Stimulated activated effector memory CD8-positive, alpha-beta T cell treated with anti-CD3 and anti-CD28 coated beads, Interleukin-12 subunit alpha, Interleukin-12 subunit beta, amount 100 ng/mL, for 72 hours (primary cell): ENCODE measurements around the gene RAB8B.
"Not testable (repeated sequence)": the region's sequence is repeated elsewhere in the genome, so short reads cannot be mapped to it uniquely, and the experiment has no call there.

Experiments used
- ATAC-seq: fragments of 150-1000 bp; cut with Tn5 transposase; 2 replicates; pipeline ENCODE4 v1.10.0; 2021
- DNase-seq, 2 donors: peaks; one replicate each; pipeline ENCODE4 v3.0.0; 2021 to 2022; ENCODE audit warnings: low spot score in 2 of 2
- H3K27ac Mint-ChIP-seq: one replicate; pipeline ENCODE4 v1.8.0; 2022; ENCODE audit warnings: mild to moderate bottlenecking, mixed read lengths
- H3K36me3 Mint-ChIP-seq: one replicate; pipeline ENCODE4 v1.8.0; 2022; ENCODE audit warnings: mild to moderate bottlenecking, mixed read lengths
- H3K4me1 Mint-ChIP-seq: one replicate; pipeline ENCODE4 v1.8.0; 2022; ENCODE audit warnings: mixed read lengths
- H3K4me3 Mint-ChIP-seq: one replicate; pipeline ENCODE4 v1.8.0; 2022; ENCODE audit warnings: mild to moderate bottlenecking, mixed read lengths
- H3K9me3 Mint-ChIP-seq: one replicate; pipeline ENCODE4 v1.8.0; 2022; ENCODE audit warnings: mixed read lengths

Gene RAB8B

DNA sequence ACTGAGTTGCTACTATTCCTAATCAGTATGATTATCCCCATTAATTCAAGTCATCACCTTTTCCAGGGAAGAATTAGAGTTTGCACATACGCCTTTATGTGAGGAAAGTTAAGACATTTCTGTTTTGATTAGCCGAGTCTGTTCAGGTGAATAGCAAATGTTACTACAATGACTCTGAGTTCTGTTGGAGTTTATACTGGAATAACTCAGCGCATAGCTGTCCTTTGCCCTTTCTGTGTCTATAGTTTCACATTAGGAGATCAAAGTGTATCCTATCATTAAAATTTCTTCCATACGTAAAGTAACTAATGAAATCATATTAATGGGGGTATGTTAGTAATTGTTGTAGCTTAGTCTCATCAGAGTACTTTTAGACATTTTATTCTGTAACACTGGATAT is 4.9 kb downstream of the RAB8B start:
- Mint-ChIP-seq H3K4me1 (peaks cover 66% of the 10 kb centered on the region), H3K36me3 (peaks cover 70% of the 10 kb centered on the region), H3K27ac (peak overlapping the region; percentile 90), H3K4me3 (peak overlapping the region; percentile 89), H3K9me3 (no peaks in the 10 kb centered on the region)
- no peak for ATAC-seq
- DNase-seq, result no peak

DNA sequence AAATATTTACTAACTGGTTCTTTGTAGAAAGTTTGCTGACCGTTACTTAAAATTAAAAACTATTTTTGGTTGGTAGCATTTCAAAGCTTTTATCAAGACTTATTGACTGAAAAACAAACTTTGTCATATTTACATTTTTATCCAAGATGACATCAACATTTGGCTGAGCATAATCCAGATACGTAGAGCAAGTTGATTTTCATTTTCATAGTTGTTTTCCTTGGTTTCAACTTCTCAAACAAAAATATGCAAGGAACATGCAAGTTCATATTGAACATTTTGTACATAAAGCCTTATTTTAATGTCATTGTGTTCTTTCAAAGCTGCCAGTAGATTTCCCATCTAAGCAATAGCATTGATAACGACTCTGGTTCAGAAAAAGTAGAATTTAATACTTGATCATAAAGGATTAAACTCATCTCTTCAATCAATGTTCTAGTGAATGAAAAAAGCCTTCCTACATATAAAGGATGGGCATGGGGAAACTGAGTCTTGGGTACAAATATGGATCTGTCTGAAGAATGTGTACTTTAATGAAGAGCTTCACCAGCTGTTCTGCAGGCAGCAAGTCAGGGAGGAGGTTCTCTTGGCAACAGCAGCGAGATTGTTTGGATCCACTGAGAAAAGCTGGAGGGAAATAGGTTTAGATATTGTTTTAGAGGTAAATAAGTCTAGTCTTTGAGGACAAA is 5.6 kb downstream of the RAB8B start:
- peak overlapping the region; percentile 89 for H3K4me3 Mint-ChIP-seq
- peaks cover 69% of the 10 kb centered on the region for H3K4me1 Mint-ChIP-seq

DNA sequence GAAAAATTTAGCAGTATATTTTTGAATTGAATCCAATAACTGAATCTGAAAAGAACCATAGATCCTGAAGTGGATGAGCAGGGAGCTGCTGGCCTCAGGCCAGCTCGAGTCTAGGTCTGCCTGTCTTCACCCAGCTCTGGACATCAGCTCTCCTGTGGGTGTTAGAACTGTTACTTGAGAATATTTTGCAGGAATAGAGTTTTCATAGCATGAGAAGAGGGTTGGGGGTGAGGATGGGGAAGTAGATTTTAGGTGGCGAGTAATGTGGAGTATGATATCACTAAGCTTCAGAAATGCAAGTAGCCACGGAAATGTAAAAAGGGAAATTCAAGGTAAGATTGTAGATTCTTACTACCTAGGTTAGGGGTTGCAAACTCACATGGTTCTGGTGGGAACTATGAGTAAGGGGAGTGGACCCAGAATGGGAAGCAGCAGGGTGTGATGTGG is 6.2 kb downstream of the RAB8B start:
- DNase-seq (no peak), ATAC-seq (no peak)
- peak overlapping the region; percentile 89 for H3K4me3 Mint-ChIP-seq
- peak overlapping the region; percentile 62 for H3K27ac Mint-ChIP-seq
- H3K9me3 Mint-ChIP-seq, result no peaks in the 10 kb centered on the region
- H3K36me3 Mint-ChIP-seq, result peaks cover 75% of the 10 kb centered on the region
- peaks cover 75% of the 10 kb centered on the region for H3K4me1 Mint-ChIP-seq

More for the DNA sequence above, 5.6 kb downstream of the RAB8B start:
- no peak for ATAC-seq
- peak overlapping the region; percentile 62 for H3K27ac Mint-ChIP-seq
- H3K9me3 Mint-ChIP-seq, result no peaks in the 10 kb centered on the region
- peaks cover 75% of the 10 kb centered on the region for H3K36me3 Mint-ChIP-seq
- no peak for DNase-seq

DNA sequence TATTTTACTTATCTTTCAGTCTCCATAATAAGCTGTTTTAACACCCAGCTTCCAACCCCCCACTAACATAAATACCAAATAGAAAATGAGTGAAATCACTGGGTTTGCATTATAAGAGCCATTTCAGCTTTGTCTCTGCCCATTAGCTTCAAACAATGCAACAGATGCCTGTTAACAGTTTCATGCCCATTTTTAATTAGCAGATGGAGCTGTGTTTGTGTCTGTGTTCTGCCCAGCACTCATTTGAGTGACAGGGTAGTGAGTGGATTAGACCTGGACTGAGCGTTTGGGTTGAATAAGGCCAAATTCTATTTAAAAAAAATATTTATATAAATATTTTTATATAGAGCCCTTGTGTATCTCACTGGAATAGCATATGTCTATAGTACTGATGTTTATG is 7.4 kb downstream of the RAB8B start:
- DNase-seq (no peak), ATAC-seq (no peak)
- H3K4me3 Mint-ChIP-seq, result no peak overlapping the region
- H3K36me3 Mint-ChIP-seq, result peaks cover 73% of the 10 kb centered on the region
- H3K9me3 Mint-ChIP-seq, result no peaks in the 10 kb centered on the region
- no peak overlapping the region for H3K27ac Mint-ChIP-seq
- peaks cover 78% of the 10 kb centered on the region for H3K4me1 Mint-ChIP-seq

DNA sequence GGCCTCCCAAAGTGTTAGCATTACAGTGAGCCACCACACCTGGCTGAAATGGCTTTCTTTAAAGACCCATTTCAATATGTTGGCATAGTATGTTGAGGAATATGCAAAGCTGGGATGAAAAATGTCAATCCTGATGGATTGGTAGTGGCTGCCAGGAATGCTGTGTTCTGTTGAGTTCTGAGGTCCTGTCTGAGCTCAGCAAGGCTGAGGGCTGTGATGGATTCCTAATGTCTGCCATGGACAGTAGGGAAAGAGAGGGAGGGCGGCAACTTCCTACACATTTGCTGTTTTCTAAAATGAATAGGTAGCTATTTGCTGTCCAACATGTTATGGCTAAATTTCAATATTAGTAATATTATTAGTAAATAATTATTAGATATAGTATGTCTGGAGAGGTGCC is 8.2 kb downstream of the RAB8B start:
- Mint-ChIP-seq H3K4me3 (no peak overlapping the region), H3K9me3 (no peaks in the 10 kb centered on the region), H3K27ac (no peak overlapping the region), H3K36me3 (peaks cover 73% of the 10 kb centered on the region), H3K4me1 (peaks cover 79% of the 10 kb centered on the region)
- ATAC-seq, result no peak
- no peak for DNase-seq

DNA sequence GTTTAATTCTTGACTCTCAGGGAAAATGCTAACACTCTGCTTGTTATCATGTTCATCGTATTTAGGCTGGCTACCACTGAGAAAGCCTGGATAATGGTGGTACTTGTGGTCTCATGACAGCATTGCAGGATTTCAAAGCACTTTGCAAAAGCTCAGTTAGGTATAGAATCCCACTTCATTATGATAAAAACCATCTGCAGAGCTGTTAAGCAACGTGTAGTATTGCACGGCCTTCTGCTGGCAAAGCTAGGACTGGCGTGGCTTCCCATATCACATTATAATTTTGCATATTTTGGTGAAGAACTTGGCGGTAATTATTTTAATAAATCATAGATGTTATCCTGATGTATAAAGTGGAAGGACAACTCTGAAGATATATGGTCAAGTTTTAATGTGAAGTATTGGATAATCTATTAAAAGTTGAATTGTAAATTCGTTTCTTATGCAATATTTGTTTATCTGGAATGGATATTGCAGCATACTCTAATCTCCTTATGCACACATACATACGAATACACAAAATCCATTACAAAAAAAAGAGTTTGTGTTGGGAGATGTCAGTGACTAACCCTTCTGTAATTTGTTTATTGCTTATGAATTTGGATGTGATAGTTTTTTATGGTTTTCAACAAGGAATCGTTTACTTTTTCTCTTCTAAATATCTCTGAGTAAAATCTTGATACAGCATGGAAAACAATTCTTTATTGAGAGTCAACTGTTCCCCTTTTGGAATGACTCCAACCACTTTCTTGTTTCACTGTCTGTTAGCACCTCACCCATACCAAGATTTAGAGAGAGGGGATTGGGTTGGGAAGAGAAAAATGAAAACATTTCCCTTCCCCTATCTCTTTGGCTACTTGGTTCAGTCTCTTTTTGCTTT is 9.2 kb downstream of the RAB8B start:
- no peak for ATAC-seq
- H3K4me3 Mint-ChIP-seq, result no peak overlapping the region
- H3K27ac Mint-ChIP-seq, result peak overlapping the region; percentile 40
- H3K9me3 Mint-ChIP-seq, result no peaks in the 10 kb centered on the region
- peaks cover 83% of the 10 kb centered on the region for H3K4me1 Mint-ChIP-seq
- no peak for DNase-seq
- H3K36me3 Mint-ChIP-seq, result peaks cover 71% of the 10 kb centered on the region

DNA sequence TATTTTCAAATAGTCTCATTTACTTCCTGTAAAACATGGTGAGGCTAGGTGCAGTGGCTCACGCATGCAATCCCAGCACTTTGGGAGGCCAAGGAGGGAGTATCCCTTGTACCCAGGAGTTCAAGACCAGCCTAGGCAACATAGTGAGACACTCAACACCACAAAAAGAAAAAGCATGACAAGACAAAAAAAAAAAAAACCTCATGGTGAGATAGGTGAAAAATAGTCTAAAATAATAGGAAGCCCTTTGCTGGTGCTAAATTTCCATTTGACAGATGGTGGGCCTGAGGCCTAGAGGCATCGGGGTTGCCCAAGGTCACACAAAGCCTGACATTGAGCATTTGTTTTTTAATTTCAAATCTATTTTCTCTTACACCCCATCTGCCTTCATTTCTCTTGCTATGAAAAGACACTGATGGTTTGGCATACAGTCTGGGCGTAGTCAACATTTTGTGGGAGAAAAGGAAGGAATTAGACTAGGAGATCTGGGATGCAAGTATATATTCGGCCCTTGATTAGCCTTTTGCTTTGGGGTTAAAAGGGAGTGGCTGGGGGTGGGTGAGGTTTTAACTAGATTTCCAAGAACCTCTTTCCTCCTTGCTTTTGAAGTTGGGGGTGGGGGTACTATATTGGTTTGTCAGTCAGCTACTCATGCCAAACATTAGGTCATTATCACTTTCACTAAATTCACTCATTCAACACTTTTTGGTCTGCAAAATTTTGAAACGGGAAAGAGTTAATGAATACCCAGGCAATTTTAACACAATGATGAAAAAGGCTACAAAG is 11.3 kb downstream of the RAB8B start:
- Mint-ChIP-seq H3K9me3 (no peaks in the 10 kb centered on the region), H3K4me3 (peak overlapping the region; percentile 23), H3K4me1 (peaks cover 78% of the 10 kb centered on the region), H3K36me3 (peaks cover 66% of the 10 kb centered on the region), H3K27ac (peak overlapping the region; percentile 83)
- ATAC-seq (no peak), DNase-seq (peak in 1 of 2 donors; percentile 44)

DNA sequence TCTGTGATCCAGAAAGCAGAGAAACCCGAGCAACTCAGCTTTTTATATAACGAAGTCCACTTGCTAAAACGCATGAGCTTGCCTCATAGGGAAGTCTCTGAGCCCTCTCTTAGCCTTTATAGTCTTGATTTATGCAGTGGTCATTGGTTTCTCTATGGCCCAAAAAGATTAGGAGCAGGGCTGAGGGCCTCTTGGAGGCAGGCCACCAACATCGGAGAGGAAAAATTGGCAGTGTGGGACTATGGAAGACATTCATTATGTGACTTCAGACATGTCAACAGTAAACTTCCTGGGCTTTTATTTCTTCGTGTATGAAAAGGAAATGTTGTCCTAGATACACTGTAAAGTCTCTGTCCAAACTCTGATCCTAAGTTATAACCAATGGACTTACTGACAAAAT is 13.5 kb downstream of the RAB8B start:
- no peak overlapping the region for H3K27ac Mint-ChIP-seq
- peaks cover 81% of the 10 kb centered on the region for H3K4me1 Mint-ChIP-seq
- DNase-seq (no peak), ATAC-seq (no peak)
- H3K9me3 Mint-ChIP-seq, result no peaks in the 10 kb centered on the region
- H3K4me3 Mint-ChIP-seq, result peak overlapping the region; percentile 22
- H3K36me3 Mint-ChIP-seq, result peaks cover 60% of the 10 kb centered on the region

DNA sequence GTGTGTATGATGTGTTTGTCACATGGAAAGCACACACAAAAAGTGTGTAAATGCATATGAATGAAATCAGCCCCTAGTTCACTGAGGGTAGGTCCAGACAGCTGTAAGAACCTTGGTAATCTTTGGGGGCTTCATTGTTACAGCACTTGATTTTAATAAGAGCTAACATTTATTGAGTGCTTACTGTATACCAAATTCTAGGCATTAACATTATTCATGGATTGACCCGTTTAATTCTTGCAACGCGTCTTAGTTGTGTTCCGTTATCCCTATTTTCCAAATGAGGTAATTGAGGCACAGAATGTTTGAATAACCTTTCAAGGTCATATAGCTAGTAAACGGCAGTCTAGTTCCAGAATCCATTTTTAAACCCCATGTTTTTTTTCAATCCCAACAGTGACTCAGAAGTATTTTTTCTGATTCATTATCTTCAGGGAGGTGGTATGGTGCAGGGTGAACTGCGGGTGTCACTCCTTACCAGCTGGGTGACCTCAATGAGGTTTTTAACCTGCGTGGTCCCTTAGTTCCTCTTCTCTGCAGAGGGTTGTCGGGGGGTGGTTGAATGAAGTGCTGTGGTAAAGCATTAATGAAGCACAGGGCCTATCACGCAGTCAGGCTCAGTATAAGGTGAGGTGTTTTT is 14.2 kb downstream of the RAB8B start:
- H3K4me3 Mint-ChIP-seq, result peak overlapping the region; percentile 22
- peak overlapping the region; percentile 57 for H3K27ac Mint-ChIP-seq
- peaks cover 81% of the 10 kb centered on the region for H3K4me1 Mint-ChIP-seq
- H3K36me3 Mint-ChIP-seq, result peaks cover 60% of the 10 kb centered on the region
- ATAC-seq, result peak; percentile 98
- DNase-seq, result peak in 1 of 2 donors; percentile 68
- H3K9me3 Mint-ChIP-seq, result no peaks in the 10 kb centered on the region

DNA sequence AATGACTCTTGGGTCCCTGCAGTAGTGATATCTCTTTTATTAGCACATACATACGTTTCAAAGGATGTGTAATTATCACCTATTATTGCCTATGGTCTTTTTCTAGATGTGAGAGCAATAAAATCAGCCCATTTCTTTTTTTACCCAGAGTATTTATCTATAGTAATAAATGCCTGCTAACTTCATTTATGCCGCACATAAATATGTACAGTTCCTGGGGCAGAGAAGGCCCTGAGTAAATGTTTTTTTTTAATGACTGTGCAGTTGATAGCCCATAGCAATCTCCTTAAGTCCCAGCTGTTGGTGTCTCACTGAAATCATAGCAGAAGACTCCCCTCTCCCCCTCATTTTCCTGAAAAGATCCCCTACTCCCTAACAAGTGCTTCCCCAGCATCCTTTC is 16.7 kb downstream of the RAB8B start:
- Mint-ChIP-seq H3K4me1 (peaks cover 77% of the 10 kb centered on the region), H3K36me3 (peaks cover 50% of the 10 kb centered on the region), H3K9me3 (no peaks in the 10 kb centered on the region), H3K27ac (peak overlapping the region; percentile 30), H3K4me3 (no peak overlapping the region)
- ATAC-seq (no peak), DNase-seq (no peak)

DNA sequence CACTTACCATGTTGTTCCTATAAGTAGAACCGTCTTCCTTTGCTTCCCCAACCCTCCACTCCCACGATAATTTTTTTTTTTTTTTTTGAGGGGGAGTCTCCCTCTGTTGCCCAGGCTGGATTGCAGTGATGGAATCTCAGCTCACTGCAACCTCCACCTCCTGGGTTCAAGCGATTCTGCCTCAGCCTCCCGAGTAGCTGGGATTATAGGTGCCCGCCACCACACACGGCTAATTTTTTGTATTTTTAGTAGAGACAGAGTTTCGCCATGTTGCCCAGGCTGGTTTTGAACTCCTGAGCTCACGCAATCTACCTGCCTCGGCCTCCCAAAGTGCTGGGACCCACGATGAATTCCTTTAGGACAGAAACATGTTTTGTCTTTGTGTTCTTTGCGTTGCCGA is 19.4 kb downstream of the RAB8B start:
- not testable (repeated sequence) for H3K9me3 Mint-ChIP-seq, H3K4me3 Mint-ChIP-seq, ATAC-seq, DNase-seq
- Mint-ChIP-seq H3K4me1 (peaks cover 82% of the 10 kb centered on the region), H3K27ac (peak overlapping the region; percentile 52), H3K36me3 (peaks cover 45% of the 10 kb centered on the region)

DNA sequence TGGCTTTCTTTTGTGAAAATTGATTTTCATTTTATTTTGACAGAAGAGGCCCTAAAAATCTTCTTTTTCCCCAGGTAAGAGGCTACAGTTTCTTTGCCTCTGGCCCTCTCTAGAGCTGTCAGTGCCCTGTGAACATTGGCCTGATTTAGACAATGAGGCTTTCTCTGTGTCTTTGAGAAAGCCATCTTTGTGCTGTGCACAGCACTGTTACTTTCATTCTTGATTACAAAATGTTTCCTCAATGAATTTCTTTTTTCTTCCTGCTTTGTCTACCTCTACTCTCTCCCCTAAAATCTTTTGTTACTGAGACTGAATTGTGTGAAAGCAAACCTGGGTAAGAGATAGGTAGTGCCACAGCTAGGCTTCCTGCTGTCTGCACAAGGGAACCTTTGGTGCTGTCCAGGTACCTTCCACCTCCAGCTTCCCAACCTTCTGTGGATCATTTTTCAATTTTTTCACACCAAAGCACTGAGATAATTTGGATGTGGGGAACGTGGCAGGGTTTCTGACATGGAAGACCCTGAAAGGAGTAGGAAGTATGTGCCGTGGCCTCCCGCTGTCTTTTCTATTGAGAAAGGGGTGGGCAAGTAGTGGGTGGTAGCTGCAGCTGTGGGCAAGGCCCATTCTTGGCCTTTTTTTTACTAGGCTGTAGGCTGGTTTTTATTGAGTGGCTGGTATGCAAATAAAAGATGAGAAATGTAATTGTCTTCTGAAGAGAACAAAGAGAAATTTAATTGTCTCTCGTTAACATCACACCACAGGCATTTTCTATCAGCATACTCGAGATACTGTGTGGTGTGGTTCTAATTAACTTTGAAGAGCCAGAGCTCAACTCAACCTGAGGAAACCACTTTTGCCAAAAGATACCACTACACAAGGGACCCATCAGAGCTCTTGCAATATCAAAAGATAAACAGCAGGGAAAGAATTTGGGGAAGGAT is 21.0 kb downstream of the RAB8B start:
- peak overlapping the region; percentile 93 for H3K27ac Mint-ChIP-seq
- ATAC-seq (peak; percentile 33), DNase-seq (no peak)
- H3K4me3 Mint-ChIP-seq, result peak overlapping the region; percentile 69
- peaks cover 57% of the 10 kb centered on the region for H3K36me3 Mint-ChIP-seq
- H3K4me1 Mint-ChIP-seq, result peaks cover 91% of the 10 kb centered on the region
- no peaks in the 10 kb centered on the region for H3K9me3 Mint-ChIP-seq

DNA sequence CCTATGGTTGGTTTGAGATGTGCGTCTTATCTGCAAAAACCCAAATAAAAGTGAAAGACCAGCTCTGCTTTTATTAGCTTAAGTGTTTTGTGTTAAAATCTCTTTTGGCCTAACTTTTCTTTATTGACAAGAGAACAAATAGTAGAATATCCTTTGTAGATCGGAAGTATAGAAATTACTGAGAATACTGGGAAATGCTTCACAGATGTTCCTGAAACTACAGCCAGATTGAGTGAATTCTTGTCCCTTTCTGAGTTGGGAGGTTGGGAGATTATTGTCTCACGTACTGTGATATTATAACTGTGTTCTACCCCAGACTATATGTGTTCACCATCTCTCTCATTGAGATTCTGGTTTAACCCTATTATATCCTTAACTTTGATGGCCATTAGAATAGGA is 21.7 kb downstream of the RAB8B start:
- Mint-ChIP-seq H3K9me3 (no peaks in the 10 kb centered on the region), H3K4me1 (peaks cover 86% of the 10 kb centered on the region), H3K4me3 (peak overlapping the region; percentile 69), H3K36me3 (peaks cover 62% of the 10 kb centered on the region), H3K27ac (peak overlapping the region; percentile 93)
- ATAC-seq, result no peak
- DNase-seq, result no peak

DNA sequence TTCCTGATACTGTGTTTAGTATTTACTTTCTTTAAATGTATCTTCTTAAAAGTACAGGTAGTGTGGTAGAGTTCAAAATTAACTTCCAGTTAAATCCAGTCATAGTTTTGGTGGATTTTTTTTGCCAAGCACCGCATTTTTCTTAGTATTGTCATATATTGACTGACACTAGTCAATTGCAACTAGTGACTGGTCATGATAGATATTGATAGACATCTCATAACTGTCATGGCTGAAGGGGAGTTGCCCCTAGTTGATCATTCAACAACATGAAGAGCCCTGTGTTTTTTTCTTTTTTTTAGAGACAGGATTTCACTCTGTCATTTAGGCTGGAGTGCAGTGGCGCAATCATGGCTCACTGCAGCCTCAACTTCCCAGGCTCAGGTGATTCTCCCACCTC is 22.1 kb downstream of the RAB8B start:
- ATAC-seq (peak; percentile 84), DNase-seq (no peak)
- Mint-ChIP-seq H3K4me3 (peak overlapping the region; percentile 69), H3K4me1 (peaks cover 82% of the 10 kb centered on the region), H3K27ac (peak overlapping the region; percentile 93), H3K36me3 (peaks cover 63% of the 10 kb centered on the region), H3K9me3 (no peaks in the 10 kb centered on the region)
